ENCODE data around the gene CNIH2.

DNA sequence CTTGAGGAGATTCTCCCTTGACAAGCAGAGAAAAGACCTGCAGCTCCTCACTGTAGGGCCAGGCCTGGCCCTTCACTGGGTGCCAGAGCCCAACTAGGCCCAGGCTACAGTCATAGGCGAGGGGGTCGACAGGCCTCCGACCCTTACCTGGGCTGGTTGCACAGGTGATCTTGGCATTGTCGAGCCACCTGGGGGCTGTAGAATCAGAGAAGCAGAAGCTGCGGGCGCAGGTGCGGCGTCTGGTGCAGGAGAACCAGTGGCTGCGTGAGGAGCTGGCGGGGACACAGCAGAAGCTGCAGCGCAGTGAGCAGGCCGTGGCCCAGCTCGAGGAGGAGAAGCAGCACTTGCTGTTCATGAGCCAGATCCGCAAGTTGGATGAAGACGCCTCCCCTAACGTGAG, 16.4 kb upstream of the CNIH2 start:
- no peak for TF ChIP-seq GATA2 (IDR thresholded peaks at IDR 0.05; ENCODE audit: low read depth, low read length)
- TF ChIP-seq GATA3 (IDR thresholded peaks at IDR 0.05; ENCODE audit: low read depth, low read length), result no peak
